ACC112 (cell line): ENCODE data around the gene ZNF79.
"Not testable (repeated sequence)": the region's sequence is repeated elsewhere in the genome, so short reads cannot be mapped to it uniquely, and the experiment has no call there.

Source experiments
- H2AFZ ChIP-seq: fragments of 200-600 bp; sonication (generic); one replicate; pipeline ENCODE4 v1.6.0; 2017; ENCODE audit warnings: antibody characterized with exemption, low read length; ENCODE audit not compliant: unreplicated experiment
- H3K27ac ChIP-seq: fragments of 200-600 bp; sonication (generic); 2 replicates; pipeline ENCODE4 v1.5.1; 2014; ENCODE audit warnings: low read depth, mild to moderate bottlenecking, antibody characterized with exemption, low read length, moderate library complexity
- H3K27me3 ChIP-seq: fragments of 200-600 bp; sonication (generic); 2 replicates; pipeline ENCODE4 v1.6.1; 2014; ENCODE audit warnings: mild to moderate bottlenecking, antibody characterized with exemption, low read length, moderate library complexity, mixed read lengths; ENCODE audit not compliant: insufficient read depth
- H3K36me3 ChIP-seq: fragments of 200-600 bp; sonication (generic); 2 replicates; pipeline ENCODE4 v1.6.1; 2016; ENCODE audit warnings: mild to moderate bottlenecking, antibody characterized with exemption, low read length, moderate library complexity, mixed read lengths; ENCODE audit not compliant: insufficient read depth
- H3K4me1 ChIP-seq: fragments of 200-600 bp; sonication (generic); one replicate; pipeline ENCODE4 v1.6.1; 2016; ENCODE audit warnings: low read length, mixed read lengths; ENCODE audit not compliant: insufficient read depth, unreplicated experiment, control insufficient read depth
- H3K4me3 ChIP-seq: fragments of 200-600 bp; sonication (generic); 2 replicates; pipeline ENCODE4 v1.5.1; 2014; ENCODE audit warnings: mild to moderate bottlenecking, low read depth, low read length
- H3K79me2 ChIP-seq: fragments of 200-600 bp; sonication (generic); one replicate; pipeline ENCODE4 v1.6.0; 2016; ENCODE audit warnings: low read length; ENCODE audit not compliant: control insufficient read depth, unreplicated experiment, insufficient read depth

ZNF79 gene

DNA sequence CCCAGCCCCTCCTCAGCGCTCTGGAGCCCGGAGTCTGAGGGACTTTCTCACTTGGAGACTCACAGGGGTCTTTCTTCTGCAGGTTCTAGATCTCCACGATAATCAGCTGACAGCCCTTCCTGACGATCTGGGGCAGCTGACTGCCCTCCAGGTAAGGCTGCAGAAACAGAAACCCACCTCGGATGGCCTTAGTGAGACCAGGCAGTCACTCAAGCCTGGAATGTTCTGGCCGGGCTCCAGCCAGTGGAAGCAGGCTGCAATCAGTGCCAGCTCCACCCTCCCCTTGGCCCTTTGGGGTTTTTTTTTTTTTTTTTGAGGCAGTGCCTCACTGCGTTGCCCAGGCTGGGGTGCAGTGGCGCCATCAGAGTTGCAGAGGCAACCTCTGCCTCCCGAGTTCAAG lies 34.7 kb downstream of the ZNF79 start:
- peaks cover 17% of the 10 kb centered on the region; the same call in 1 of the 2 replicates for H3K36me3 ChIP-seq

DNA sequence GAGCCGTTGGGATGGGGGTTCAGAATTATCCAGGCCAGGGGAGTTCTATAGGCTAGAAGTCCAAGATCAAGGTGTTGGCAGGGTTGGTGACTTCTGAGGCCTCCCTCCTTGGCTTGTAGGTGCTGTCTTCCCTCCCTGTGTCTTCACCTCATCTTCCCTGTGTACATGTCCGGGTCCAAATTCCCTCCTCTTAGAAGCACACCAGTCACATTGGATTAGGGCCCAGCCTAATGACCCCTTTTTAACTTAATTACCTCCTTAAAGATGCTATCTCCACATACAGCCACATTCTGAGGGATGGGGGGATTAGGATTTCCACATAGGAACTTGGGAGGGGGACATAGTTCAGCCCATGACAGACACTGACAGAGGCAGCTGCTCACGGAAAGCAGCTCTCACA lies 39.2 kb downstream of the ZNF79 start:
- no peak overlapping the region for H2AFZ ChIP-seq
- 0 out of 2 replicates have a peak, but pooled peaks cover 6% of the 10 kb centered on the region for H3K36me3 ChIP-seq
- H3K4me1 ChIP-seq = no peaks in the 10 kb centered on the region
- H3K27ac ChIP-seq = no peak overlapping the region
- H3K79me2 ChIP-seq = no peaks in the 10 kb centered on the region
- H3K4me3 ChIP-seq = no peak overlapping the region
- no peaks in the 10 kb centered on the region for H3K27me3 ChIP-seq

More for the DNA sequence above, 34.7 kb downstream of the ZNF79 start:
- Histone ChIP-seq H3K79me2 (no peaks in the 10 kb centered on the region), H3K4me1 (no peaks in the 10 kb centered on the region), H3K4me3 (no peak overlapping the region), H3K27ac (no peak overlapping the region), H3K27me3 (no peaks in the 10 kb centered on the region), H2AFZ (no peak overlapping the region)

DNA sequence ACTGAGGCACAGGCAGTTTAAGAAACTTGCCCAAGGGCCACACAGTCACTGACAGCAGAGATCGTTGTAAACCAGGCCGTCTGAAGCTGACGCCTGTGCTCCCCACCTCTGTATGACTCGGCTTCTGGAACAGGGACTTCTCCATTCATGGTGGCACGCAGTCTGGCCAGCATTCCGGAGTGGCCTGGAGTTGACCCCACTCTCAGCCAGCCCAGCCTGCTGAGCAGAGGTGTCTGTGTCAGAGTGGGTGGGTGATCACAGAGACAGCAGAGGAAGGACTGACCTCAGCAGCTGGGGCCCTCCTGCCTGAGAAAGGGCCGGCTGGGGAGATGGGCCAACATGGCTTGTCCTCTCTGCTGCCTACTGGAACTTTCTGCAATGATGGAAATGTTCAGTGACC lies 39.7 kb downstream of the ZNF79 start:
- Histone ChIP-seq H3K36me3 (0 out of 2 replicates have a peak, but pooled peaks cover 6% of the 10 kb centered on the region), H3K27ac (no peak overlapping the region), H3K27me3 (no peaks in the 10 kb centered on the region), H3K4me1 (no peaks in the 10 kb centered on the region), H3K79me2 (no peaks in the 10 kb centered on the region), H3K4me3 (no peak overlapping the region), H2AFZ (no peak overlapping the region)

DNA sequence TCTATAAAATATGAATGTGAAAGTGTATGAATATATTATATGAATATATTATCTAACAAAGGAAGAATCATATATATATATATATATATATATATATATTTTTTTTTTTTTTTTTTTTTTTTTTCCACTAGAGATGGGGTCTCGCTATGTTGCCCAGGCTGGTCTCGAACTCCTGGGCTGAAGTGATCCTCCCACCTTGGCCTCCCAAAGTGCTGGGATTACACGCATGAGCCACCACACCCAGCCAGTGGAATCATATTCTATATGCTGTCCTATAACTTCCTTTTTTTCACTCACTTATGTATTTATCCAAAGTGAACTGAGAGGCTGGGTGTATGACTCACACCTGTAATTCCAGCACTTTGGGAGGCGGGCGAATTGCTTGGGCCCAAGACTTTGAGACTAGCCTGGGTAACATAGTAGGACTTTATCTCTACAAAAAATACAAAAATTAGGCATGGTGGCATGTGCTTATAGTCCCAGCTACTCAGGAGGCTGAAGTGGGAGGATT lies 42.3 kb downstream of the ZNF79 start:
- not testable (repeated sequence) for H3K4me1 ChIP-seq, H3K4me3 ChIP-seq, H3K36me3 ChIP-seq, H2AFZ ChIP-seq, H3K27me3 ChIP-seq, H3K79me2 ChIP-seq, H3K27ac ChIP-seq

DNA sequence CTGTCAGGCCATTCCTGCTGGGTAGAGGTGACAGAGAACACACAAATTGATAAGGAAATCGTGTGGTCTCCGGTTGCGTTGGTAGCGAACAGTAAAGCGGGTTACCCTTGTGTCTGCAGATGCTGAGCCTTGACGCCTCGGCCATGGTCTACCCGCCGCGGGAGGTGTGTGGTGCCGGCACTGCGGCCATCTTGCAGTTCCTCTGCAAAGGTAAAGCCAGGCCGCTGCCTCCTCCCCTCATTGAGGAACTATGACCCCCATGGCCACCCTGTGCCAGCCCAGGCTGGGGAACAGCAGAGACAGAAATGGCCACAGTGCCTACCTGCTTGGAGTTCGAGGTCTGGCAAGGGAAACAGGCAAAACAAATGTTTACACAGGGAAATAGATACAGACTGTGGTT lies 43.4 kb downstream of the ZNF79 start:
- no peaks in the 10 kb centered on the region for H3K4me1 ChIP-seq
- no peaks in the 10 kb centered on the region for H3K79me2 ChIP-seq
- H3K4me3 ChIP-seq = no peak overlapping the region
- peaks cover 8% of the 10 kb centered on the region; the same call in 1 of the 2 replicates for H3K36me3 ChIP-seq
- H2AFZ ChIP-seq = no peak overlapping the region
- no peaks in the 10 kb centered on the region for H3K27me3 ChIP-seq
- H3K27ac ChIP-seq = no peak overlapping the region

DNA sequence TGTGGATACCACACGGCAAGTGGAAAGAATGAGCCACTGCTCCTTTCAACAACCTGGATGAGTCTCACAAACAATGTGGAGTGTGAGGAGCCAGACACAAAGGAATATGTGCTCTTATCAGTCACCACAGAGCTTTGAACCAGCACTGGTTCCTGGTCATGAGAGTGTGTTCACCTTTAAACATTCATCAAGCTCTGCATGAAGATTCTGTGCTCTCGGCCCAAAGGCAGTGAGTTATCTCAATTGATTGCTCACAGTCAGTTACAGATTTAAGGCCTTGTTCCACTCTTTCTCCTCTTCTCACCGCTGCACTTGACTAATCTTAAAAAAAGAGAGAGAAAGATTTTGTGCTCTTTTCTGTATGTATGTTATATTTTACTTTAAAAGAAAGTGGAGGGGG lies 46.5 kb downstream of the ZNF79 start:
- Histone ChIP-seq H3K27me3 (no peaks in the 10 kb centered on the region), H3K4me1 (no peaks in the 10 kb centered on the region), H3K79me2 (no peaks in the 10 kb centered on the region), H3K36me3 (peaks cover 3% of the 10 kb centered on the region; the same call in 1 of the 2 replicates), H3K4me3 (no peak overlapping the region), H3K27ac (no peak overlapping the region), H2AFZ (no peak overlapping the region)

DNA sequence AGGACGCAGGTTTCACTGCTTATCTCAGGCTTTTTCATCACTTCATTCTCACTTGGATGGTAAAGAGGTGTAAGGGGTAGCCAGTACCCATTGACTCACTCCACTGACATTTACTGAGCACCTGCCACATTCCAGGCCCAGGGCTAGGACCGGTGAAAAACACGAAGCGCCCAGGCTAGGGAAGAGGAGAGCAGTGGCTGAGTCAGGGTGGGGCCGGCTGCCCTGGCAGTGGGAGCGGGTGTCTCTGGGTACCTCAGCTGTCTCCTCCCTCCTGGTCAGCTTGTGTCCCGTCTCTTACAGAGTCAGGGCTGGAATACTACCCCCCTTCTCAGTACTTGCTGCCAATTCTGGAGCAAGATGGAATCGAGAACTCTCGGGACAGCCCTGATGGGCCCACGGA lies 49.3 kb downstream of the ZNF79 start:
- H3K27me3 ChIP-seq = no peaks in the 10 kb centered on the region
- H3K4me1 ChIP-seq = no peaks in the 10 kb centered on the region
- H3K36me3 ChIP-seq = peaks cover 6% of the 10 kb centered on the region
- no peak overlapping the region for H2AFZ ChIP-seq
- no peaks in the 10 kb centered on the region for H3K79me2 ChIP-seq
- no peak overlapping the region for H3K27ac ChIP-seq
- H3K4me3 ChIP-seq = no peak overlapping the region

DNA sequence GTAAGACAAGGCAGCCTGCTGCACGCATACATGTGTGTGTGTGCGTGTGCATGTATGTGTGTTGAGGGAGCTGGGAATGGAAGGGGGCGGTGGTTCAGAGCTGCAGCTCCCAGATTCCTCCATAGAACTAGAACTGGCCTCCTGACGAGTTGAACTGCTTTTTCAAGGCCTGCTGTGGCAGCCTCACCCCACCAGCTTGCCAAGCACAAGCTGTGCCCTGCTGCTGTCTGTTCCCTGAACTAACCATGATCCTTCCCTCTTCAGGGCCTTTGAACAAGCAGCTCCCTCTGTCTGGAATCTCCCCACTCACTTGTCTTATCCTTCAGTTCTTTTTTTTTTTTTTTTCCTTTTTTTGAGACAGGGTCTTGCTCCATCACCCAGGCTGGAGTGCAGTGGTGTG lies 49.8 kb downstream of the ZNF79 start:
- no peaks in the 10 kb centered on the region for H3K4me1 ChIP-seq
- H3K27me3 ChIP-seq = no peaks in the 10 kb centered on the region
- H3K27ac ChIP-seq = no peak overlapping the region
- no peak overlapping the region for H2AFZ ChIP-seq
- no peaks in the 10 kb centered on the region for H3K79me2 ChIP-seq
- no peak overlapping the region for H3K4me3 ChIP-seq
- H3K36me3 ChIP-seq = peaks cover 6% of the 10 kb centered on the region

DNA sequence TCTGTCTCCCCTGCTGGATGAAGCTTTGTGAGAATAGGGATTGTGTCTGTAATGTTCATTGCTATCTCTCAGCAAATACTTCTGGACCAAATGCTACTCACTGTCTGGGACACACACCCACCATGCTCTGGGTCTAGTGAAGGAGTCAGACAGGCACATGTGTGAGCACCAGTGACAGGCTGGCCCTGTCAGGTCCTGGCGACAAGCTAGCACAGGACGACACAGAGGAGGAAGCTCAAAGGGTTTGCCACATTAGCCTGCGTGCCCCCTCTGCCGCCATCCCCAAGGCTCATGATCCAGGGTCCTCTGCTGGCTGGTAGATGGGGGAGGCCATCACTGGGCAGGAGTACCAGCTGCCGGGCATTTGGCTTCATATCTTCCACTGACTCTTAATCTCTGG lies 50.4 kb downstream of the ZNF79 start:
- H3K27me3 ChIP-seq = no peaks in the 10 kb centered on the region

DNA sequence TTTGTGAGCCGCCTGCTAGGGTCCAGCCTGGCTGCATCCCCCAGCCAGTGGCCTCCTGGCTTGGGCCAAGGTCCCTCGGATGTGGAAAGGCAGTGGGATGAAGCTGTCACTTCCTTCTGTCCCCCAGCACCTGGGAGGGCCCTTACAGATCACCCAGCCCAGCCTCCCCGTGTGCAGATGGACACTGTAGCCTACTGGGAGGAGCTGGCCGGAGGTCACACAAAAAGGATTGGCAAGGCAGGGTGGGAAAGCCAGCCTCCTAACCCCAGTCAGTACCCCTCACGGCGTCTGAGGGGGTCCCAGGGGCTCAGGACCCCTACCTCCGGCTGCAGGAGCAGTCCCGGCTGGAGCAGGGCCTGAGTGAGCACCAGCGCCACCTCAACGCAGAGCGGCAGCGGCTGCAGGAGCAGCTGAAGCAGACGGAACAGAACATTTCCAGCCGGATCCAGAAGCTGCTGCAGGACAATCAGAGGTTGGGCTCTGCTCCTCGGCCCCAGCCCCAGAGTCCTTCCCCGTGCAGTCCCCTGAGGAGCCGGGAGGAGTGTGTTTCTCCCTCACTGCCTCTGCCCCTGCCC lies 55.4 kb downstream of the ZNF79 start:
- H2AFZ ChIP-seq = no peak overlapping the region
- no peaks in the 10 kb centered on the region for H3K4me1 ChIP-seq
- no peaks in the 10 kb centered on the region for H3K79me2 ChIP-seq
- no peak overlapping the region for H3K4me3 ChIP-seq
- H3K27me3 ChIP-seq = no peaks in the 10 kb centered on the region
- peaks cover 3% of the 10 kb centered on the region; the same call in 1 of the 2 replicates for H3K36me3 ChIP-seq
- no peak overlapping the region for H3K27ac ChIP-seq

More for the DNA sequence above, 50.4 kb downstream of the ZNF79 start:
- no peaks in the 10 kb centered on the region for H3K4me1 ChIP-seq
- no peak overlapping the region for H2AFZ ChIP-seq
- H3K79me2 ChIP-seq = no peaks in the 10 kb centered on the region
- no peak overlapping the region for H3K27ac ChIP-seq
- peaks cover 6% of the 10 kb centered on the region for H3K36me3 ChIP-seq
- no peak overlapping the region for H3K4me3 ChIP-seq

DNA sequence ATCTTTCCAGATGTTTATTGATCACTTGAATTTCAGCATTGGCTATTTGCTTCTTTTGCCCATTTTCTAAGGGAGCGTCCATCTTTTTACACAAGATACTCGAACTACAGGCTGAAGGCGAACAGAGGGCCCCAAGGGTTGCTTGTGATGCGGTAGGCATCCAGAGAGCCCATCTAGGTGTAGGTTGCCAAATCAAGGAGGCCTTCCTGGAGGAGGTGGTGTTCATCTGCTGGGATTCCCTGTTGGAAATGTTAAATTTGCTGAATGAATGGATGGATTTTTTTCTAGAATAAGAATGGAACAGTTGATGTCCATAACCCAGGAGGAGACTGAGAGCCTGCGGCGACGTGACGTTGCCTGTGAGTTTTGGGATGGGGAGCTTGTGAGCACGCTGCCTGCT lies 58.5 kb downstream of the ZNF79 start:
- Histone ChIP-seq H3K4me3 (no peak overlapping the region), H2AFZ (no peak overlapping the region), H3K27me3 (no peaks in the 10 kb centered on the region), H3K27ac (no peak overlapping the region), H3K4me1 (no peaks in the 10 kb centered on the region), H3K79me2 (no peaks in the 10 kb centered on the region), H3K36me3 (peaks cover 6% of the 10 kb centered on the region; the same call in 1 of the 2 replicates)
